Pancreas (tissue), 10 donors: Measurements from ENCODE around the gene TEKTIP1. TPM values are rescaled to one million over a fixed set of nuclear protein-coding genes. Genes with fewer than 3 reads are reported as not detected.

Experiments used
- ATAC-seq, 4 donors: fragments of 200-7000 bp; cut with Tn5 transposase; one replicate each; pipeline versions ENCODE4 v1.8.0 to v1.9.1; 2020; ENCODE audit warnings: mild to moderate bottlenecking in 4 of 4, moderate library complexity in 4 of 4
- DNase-seq, 6 donors: peaks; one replicate each; pipeline ENCODE4 v3.0.0-alpha.2; 2020
- FAIRE-seq: peaks from 2 replicates; lab custom pipeline; 2012; peaks lifted over from hg19 to GRCh38; lab: Jason Lieb, UNC
- H3K27ac ChIP-seq, 4 donors: fragments of 200-600 bp; sonication (generic); 1 replicate in 3 of 4; 2 replicates in 1 of 4; pipeline versions ENCODE4 v1.5.0 to v1.8.0; 2020
- H3K27me3 ChIP-seq, 4 donors: fragments of 200-600 bp; one replicate each; pipeline ENCODE4 v1.8.0; 2021
- H3K36me3 ChIP-seq, 3 donors: fragments of 200-600 bp; sonication (generic) in 1 of 3; one replicate each; pipeline versions ENCODE4 v1.5.0 to v1.8.0; 2020 to 2021
- H3K4me1 ChIP-seq, 3 donors: fragments of 200-600 bp; one replicate each; pipeline ENCODE4 v1.8.0; 2021
- H3K4me3 ChIP-seq, 4 donors: fragments of 200-600 bp; sonication (generic) in 2 of 4; one replicate each; pipeline versions ENCODE4 v1.5.0 to v1.8.0; 2020 to 2021
- H3K9me3 ChIP-seq, 4 donors: fragments of 200-600 bp; one replicate each; pipeline ENCODE4 v1.8.0; 2021
- CTCF ChIP-seq, 4 donors: fragments of 200-600 bp; sonication (generic) in 3 of 4; IDR thresholded peaks; one replicate each; pipeline versions ENCODE4 v1.5.0 to v1.8.0; 2021; ENCODE audit warnings: antibody characterized with exemption in 4 of 4
- WGBS, 2 donors: extraction: QIAGEN DNeasy Blood & Tissue Kit; methylation state at CpG; one replicate each; pipeline ENCODE4 v1.1.7; 2013; 5-methylcytosine and 5-hydroxymethylcytosine counted together
- intact Hi-C, 3 donors: fragments of 100-400 bp; cut with DNase I; formaldehyde crosslinking; loops; one replicate each; pipeline versions ENCODE4 v1.11.1 to v1.14.2; 2022
- polyA plus RNA-seq, 2 donors: library from polyadenylated mRNA; stranded (reverse); fragments of 200-250 nt; gene quantifications; one replicate each; pipeline ENCODE4 v1.2.3, GENCODE V29; 2013
- total RNA-seq, 6 donors: library from RNA; stranded (reverse); fragmentation: NEBNext Ultra II Directional in 4 of 6; extraction: Animal tissue kit (Norgen Biotek cat#: 25700) in 4 of 6; gene quantifications; one replicate each; pipeline versions ENCODE4 v1.2.1 to v1.2.4, GENCODE V29; 2021 to 2023
- donor health status: healthy with polysubstance abuse.
- donor health status: DM: no; HTN: no; CAD: no; lungs with moderate emphysema.
- donor health status: DM: no; HTN: no; CAD: no.
- donor health status: control.
- donor health status: control.
- donor health status: Bipolar disorder and iron deficiency.
- donor health status: DM: yes; HTN: yes; CAD: no.
- donor health status: DM: no; HTN: no; CAD: no.
- donor health status: DM: no; HTN: no; CAD: no.
- donor health status: DM: yes; HTN: yes; CAD: no.

The TEKTIP1 gene
- total and polyA plus RNA-seq, 8 donors = 0.73 to 5.6 (median 2.3) TPM

GRCh38 chr19:3518659-3519058 lies 20.3 kb upstream of the TEKTIP1 start:
- peak in 2 of 4 donors; percentile 14 to 50 for ATAC-seq
- Histone ChIP-seq H3K36me3 (peaks cover 0 to 5% (median 0%) of the 10 kb centered on the region in 3 donors), H3K4me3 (no peak overlapping the region), H3K4me1 (peaks cover 0 to 16% (median 7%) of the 10 kb centered on the region in 3 donors), H3K27ac (no peak overlapping the region), H3K9me3 (no peaks in the 10 kb centered on the region), H3K27me3 (no peaks in the 10 kb centered on the region)
- DNase-seq = no peak
- no peak for FAIRE-seq
- TF ChIP-seq CTCF (IDR thresholded peaks at IDR 0.05) = no peak
- WGBS, 2 donors = 45 to 48% methylated on average over 2 of the region's 2 CpGs
- intact Hi-C loops = no loop called here

- H3K4me1 ChIP-seq = peaks cover 0 to 16% (median 7%) of the 10 kb centered on the region in 3 donors
- ATAC-seq (no peak), DNase-seq (peak in 2 of 6 donors; percentile 30 to 48), FAIRE-seq (no peak)
- no peak overlapping the region for H3K4me3 ChIP-seq
- TF ChIP-seq CTCF (IDR thresholded peaks at IDR 0.05) = no peak
- H3K27me3 ChIP-seq = no peaks in the 10 kb centered on the region
- H3K36me3 ChIP-seq = peaks cover 0 to 9% (median 0%) of the 10 kb centered on the region in 3 donors
- H3K9me3 ChIP-seq = no peaks in the 10 kb centered on the region
- intact Hi-C loops = no loop called here
- 83% methylated on average over 18 of the region's 18 CpGs for WGBS, 2 donors
- H3K27ac ChIP-seq = no peak overlapping the region
These were observed 19.8 kb upstream of the TEKTIP1 start for GRCh38 chr19:3519126-3519525.

- FAIRE-seq (no peak), DNase-seq (peak in 2 of 6 donors; percentile 30 to 50), ATAC-seq (no peak)
- intact Hi-C loops = no loop called here
- H3K9me3 ChIP-seq = no peaks in the 10 kb centered on the region
- WGBS, 2 donors = 90 to 92% methylated on average over 37 of the region's 37 CpGs
- H3K36me3 ChIP-seq = peaks cover 0 to 9% (median 5%) of the 10 kb centered on the region in 3 donors
- no peak overlapping the region for H3K4me3 ChIP-seq
- H3K4me1 ChIP-seq = peaks cover 0 to 16% (median 7%) of the 10 kb centered on the region in 3 donors
- no peak for TF ChIP-seq CTCF (IDR thresholded peaks at IDR 0.05)
- no peaks in the 10 kb centered on the region for H3K27me3 ChIP-seq
- no peak overlapping the region for H3K27ac ChIP-seq
These were observed 18.5 kb upstream of the TEKTIP1 start for GRCh38 chr19:3520166-3521103.

- H3K9me3 ChIP-seq = no peaks in the 10 kb centered on the region
- peaks cover 0 to 16% (median 7%) of the 10 kb centered on the region in 3 donors for H3K4me1 ChIP-seq
- H3K27ac ChIP-seq = no peak overlapping the region
- no peak overlapping the region for H3K4me3 ChIP-seq
- 88% methylated on average over 7 of the region's 7 CpGs for WGBS, 2 donors
- DNase-seq (no peak), ATAC-seq (no peak), FAIRE-seq (no peak)
- peaks cover under 1 to 13% (median 5%) of the 10 kb centered on the region in 3 donors for H3K36me3 ChIP-seq
- TF ChIP-seq CTCF (IDR thresholded peaks at IDR 0.05) = no peak
- H3K27me3 ChIP-seq = no peaks in the 10 kb centered on the region
- intact Hi-C loops = no loop called here
These were observed 17.9 kb upstream of the TEKTIP1 start for GRCh38 chr19:3521104-3521445.
